Body of pancreas (tissue), 4 donors: ENCODE results near the gene B3GALT5. TPM values are rescaled to one million over a fixed set of nuclear protein-coding genes. Genes with fewer than 3 reads are reported as not detected.
A peak's percentile ranks its signal among the peaks of the same experiment; 100 is the strongest.

Experiments
- ATAC-seq: fragments of 150-250 bp; one replicate; pipeline ENCODE4 v1.9.1; 2016
- DNase-seq, 4 donors: peaks; one replicate each; pipeline ENCODE4 v3.0.0-alpha.2; 2019
- H3K27ac ChIP-seq, 4 donors: fragments of 200-600 bp; sonication (generic); 1 replicate in 3 of 4; 2 replicates in 1 of 4; pipeline versions ENCODE4 v1.5.1 to v1.6.1; 2016 to 2019; ENCODE audit warnings: mild to moderate bottlenecking in 1 of 4, mixed read lengths in 1 of 4, moderate library complexity in 1 of 4
- H3K27me3 ChIP-seq, 2 donors: fragments of 200-600 bp; sonication (generic); one replicate each; pipeline ENCODE4 v1.6.0; 2016; ENCODE audit warnings: mild to moderate bottlenecking in 1 of 2
- H3K36me3 ChIP-seq, 2 donors: fragments of 200-600 bp; sonication (generic); replicated peaks in 1 of 2; 2 replicates each; pipeline ENCODE4 v1.5.1; 2016; ENCODE audit warnings: low read depth in 2 of 2; ENCODE audit not compliant: insufficient read depth in 1 of 2
- H3K4me1 ChIP-seq: fragments of 200-600 bp; sonication (generic); one replicate; pipeline ENCODE4 v1.6.0; 2016
- H3K4me3 ChIP-seq, 2 donors: fragments of 200-600 bp; sonication (generic); 1 replicate in 1 of 2; 2 replicates in 1 of 2; pipeline ENCODE4 v1.5.1; 2016 to 2019
- H3K9me3 ChIP-seq, 3 donors: fragments of 200-600 bp; sonication (generic); 1 replicate in 2 of 3; 2 replicates in 1 of 3; pipeline ENCODE4 v1.5.1; 2016
- CTCF ChIP-seq, 7 experiments: fragments of 450-650 bp in 4 of 7; fragments of 200-600 bp in 3 of 7; sonication (generic) in 3 of 7; IDR thresholded peaks; one replicate each; pipeline ENCODE4 v1.5.1; 2016 to 2019; ENCODE audit warnings: antibody characterized with exemption in 7 of 7
- POLR2A ChIP-seq, 3 donors: fragments of 450-650 bp; IDR thresholded peaks; one replicate each; pipeline ENCODE4 v1.6.1; 2016; ENCODE audit warnings: antibody characterized with exemption in 3 of 3, mild to moderate bottlenecking in 2 of 3
- WGBS, 2 donors: methylation state at CpG; one replicate each; pipeline ENCODE4 v1.1.5; 2017; 5-methylcytosine and 5-hydroxymethylcytosine counted together
- intact Hi-C: fragments of 100-400 bp; cut with DNase I; formaldehyde crosslinking; loops from one replicate; pipeline ENCODE4 v1.15.1; 2023
- total RNA-seq, 2 donors: library from RNA; depleted of rRNA; stranded (reverse); fragments of >200 nt; gene quantifications; one replicate each; pipeline ENCODE4 v1.1.0, GENCODE V29; 2016

B3GALT5 gene
- total RNA-seq, 2 donors from 2014 or later = 4.9 to 5.6 TPM

DNA sequence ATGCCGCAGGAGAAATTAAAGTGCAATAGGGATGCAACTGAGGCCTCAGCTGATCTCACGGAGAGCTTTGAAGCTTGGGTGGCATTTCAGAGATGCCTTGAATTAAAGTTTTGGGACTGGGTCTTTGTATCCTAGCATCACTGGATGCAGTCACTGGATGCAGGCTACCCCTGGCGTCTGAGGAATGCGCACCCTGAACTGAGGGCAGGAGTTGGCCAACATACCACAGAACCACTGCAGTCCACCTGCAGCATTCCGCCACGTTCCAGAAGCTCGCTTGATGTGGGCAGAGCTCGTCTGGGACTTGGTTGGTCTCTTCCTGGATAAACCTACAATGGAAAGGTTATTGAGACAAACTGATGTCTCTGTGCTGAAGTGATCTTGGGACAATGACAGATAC, 98.1 kb downstream of the B3GALT5 start:
- DNase-seq (no peak), ATAC-seq (no peak)
- intact Hi-C loops = loop anchor here (5.0 kb wide), 1 partner anchor 184 kb away; no protein-coding TSS in a partner anchor
- peaks cover 10% of the 10 kb centered on the region for H3K4me1 ChIP-seq
- no peaks in the 10 kb centered on the region for H3K9me3 ChIP-seq
- TF ChIP-seq CTCF (IDR thresholded peaks at IDR 0.05) (no peak), POLR2A (IDR thresholded peaks at IDR 0.05) (no peak)
- no peaks in the 10 kb centered on the region for H3K27me3 ChIP-seq
- H3K4me3 ChIP-seq = no peak overlapping the region
- H3K27ac ChIP-seq = no peak overlapping the region
- no peaks in the 10 kb centered on the region for H3K36me3 ChIP-seq
- 88 to 95% methylated on average over 5 to 8 of the region's 8 CpGs for WGBS, 2 donors

GRCh38 chr21:39712273-39712672, 99.5 kb downstream of the B3GALT5 start:
- 87 to 92% methylated on average over 7 of the region's 7 CpGs for WGBS, 2 donors
- intact Hi-C loops = loop anchor here (5.0 kb wide), 1 partner anchor 185 kb away; no protein-coding TSS in a partner anchor
- Histone ChIP-seq H3K9me3 (no peaks in the 10 kb centered on the region), H3K36me3 (no peaks in the 10 kb centered on the region), H3K4me3 (no peak overlapping the region), H3K4me1 (peaks cover 12% of the 10 kb centered on the region), H3K27me3 (no peaks in the 10 kb centered on the region), H3K27ac (no peak overlapping the region)
- DNase-seq = no peak
- no peak for ATAC-seq
- TF ChIP-seq CTCF (IDR thresholded peaks at IDR 0.05) (no peak), POLR2A (IDR thresholded peaks at IDR 0.05) (no peak)

DNA sequence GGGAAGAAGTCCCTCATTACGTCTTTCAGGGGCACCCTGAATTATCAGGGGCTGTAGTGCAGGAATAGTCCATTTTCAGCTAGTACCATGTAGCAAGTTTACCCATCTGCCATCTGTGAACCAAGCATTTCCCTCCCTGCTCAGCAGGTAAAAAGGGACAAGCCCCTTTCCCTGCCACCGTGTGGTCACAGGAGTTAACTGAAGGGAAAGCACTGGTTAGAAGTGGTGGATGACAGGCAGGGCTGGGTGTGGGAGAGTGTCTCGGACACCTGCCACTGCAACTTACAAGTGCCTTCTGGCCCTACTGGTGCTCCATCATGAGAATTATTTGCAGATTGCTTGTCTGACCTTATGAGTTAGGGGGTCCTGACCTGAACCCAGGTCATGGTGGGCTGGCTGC, 100.2 kb downstream of the B3GALT5 start:
- intact Hi-C loops = loop anchor here (5.0 kb wide), 1 partner anchor 186 kb away; no protein-coding TSS in a partner anchor

DNA sequence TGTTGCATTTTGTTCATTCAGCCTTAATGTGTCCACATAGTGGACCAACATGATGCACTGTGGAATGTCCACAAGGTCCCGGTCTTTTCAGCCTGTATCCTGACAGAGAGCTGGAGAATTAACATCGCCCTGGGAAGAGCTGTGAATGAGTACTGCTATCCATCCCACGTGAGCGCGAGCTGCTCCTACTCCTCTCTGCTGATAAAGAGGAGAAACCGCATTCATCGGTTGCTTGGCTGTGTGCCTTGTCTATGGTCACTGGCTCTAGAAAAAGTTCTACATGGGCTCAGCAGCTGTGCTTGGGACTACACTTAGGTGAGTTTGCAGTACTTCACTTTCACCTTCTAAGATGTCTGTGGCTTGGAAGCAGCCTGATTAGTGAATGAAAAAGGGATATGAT, 101.2 kb downstream of the B3GALT5 start:
- Histone ChIP-seq H3K27me3 (no peaks in the 10 kb centered on the region), H3K27ac (no peak overlapping the region), H3K4me3 (no peak overlapping the region), H3K9me3 (no peaks in the 10 kb centered on the region), H3K4me1 (peaks cover 12% of the 10 kb centered on the region), H3K36me3 (no peaks in the 10 kb centered on the region)
- intact Hi-C loops = loop anchor here (5.0 kb wide), 1 partner anchor 187 kb away; no protein-coding TSS in a partner anchor
- ATAC-seq (no peak), DNase-seq (no peak)
- WGBS, 2 donors = 84 to 91% methylated on average over 7 of the region's 7 CpGs
- TF ChIP-seq CTCF (IDR thresholded peaks at IDR 0.05) = no peak
- TF ChIP-seq POLR2A (IDR thresholded peaks at IDR 0.05) = no peak

More for the DNA sequence above, 100.2 kb downstream of the B3GALT5 start:
- H3K27me3 ChIP-seq = no peaks in the 10 kb centered on the region
- no peaks in the 10 kb centered on the region for H3K36me3 ChIP-seq
- peaks cover 12% of the 10 kb centered on the region for H3K4me1 ChIP-seq
- no peak for TF ChIP-seq POLR2A (IDR thresholded peaks at IDR 0.05)
- peak in 3 of 7 experiments; percentile 5 to 37 (median 15) for TF ChIP-seq CTCF (IDR thresholded peaks at IDR 0.05)
- 56 to 59% methylated on average over 3 of the region's 3 CpGs for WGBS, 2 donors
- DNase-seq = peak in 2 of 4 donors; percentile 20 to 25
- peak; percentile 40 for ATAC-seq
- no peak overlapping the region for H3K4me3 ChIP-seq
- H3K9me3 ChIP-seq = no peaks in the 10 kb centered on the region
- H3K27ac ChIP-seq = no peak overlapping the region

DNA sequence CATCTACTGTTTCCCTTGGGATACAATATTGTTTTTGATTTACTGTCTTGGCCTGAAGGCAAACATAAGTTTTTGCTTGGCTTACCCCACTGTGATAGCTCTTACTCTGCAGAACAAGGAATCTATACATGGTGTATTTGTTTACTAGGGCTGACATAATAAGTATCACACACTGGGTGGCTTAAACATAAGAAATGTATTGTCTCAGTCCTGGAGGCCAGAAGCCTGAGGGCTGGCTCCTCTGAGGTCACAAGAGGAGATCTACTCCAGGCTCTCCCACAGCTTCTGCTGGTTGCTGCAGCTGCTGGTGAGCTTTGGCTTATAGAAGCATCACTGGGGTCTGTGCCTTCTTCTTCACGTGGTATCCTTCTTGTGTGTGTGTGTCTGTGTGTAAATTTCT, 101.6 kb downstream of the B3GALT5 start:
- WGBS, 2 donors = 73 to 81% methylated on average over 1 of the region's 1 CpG
- TF ChIP-seq POLR2A (IDR thresholded peaks at IDR 0.05) = no peak
- TF ChIP-seq CTCF (IDR thresholded peaks at IDR 0.05) = no peak
- Histone ChIP-seq H3K36me3 (no peaks in the 10 kb centered on the region), H3K27me3 (no peaks in the 10 kb centered on the region), H3K27ac (no peak overlapping the region), H3K4me3 (no peak overlapping the region), H3K9me3 (no peaks in the 10 kb centered on the region), H3K4me1 (peaks cover 12% of the 10 kb centered on the region)
- DNase-seq (no peak), ATAC-seq (no peak)
- intact Hi-C loops = loop anchor here (5.0 kb wide), 1 partner anchor 187 kb away; no protein-coding TSS in a partner anchor
